ENCODE data around the gene GABPB2. TPM values are rescaled to one million over a fixed set of nuclear protein-coding genes. Genes with fewer than 3 reads are reported as not detected.

Gene GABPB2
- total and polyA plus RNA-seq, 2 of the 13 experiments (the other 11 are each of a cell fraction or from before 2014, with no cell fraction given) = 0.09 TPM; not detected in 1

- TF ChIP-seq, protein P1, sequence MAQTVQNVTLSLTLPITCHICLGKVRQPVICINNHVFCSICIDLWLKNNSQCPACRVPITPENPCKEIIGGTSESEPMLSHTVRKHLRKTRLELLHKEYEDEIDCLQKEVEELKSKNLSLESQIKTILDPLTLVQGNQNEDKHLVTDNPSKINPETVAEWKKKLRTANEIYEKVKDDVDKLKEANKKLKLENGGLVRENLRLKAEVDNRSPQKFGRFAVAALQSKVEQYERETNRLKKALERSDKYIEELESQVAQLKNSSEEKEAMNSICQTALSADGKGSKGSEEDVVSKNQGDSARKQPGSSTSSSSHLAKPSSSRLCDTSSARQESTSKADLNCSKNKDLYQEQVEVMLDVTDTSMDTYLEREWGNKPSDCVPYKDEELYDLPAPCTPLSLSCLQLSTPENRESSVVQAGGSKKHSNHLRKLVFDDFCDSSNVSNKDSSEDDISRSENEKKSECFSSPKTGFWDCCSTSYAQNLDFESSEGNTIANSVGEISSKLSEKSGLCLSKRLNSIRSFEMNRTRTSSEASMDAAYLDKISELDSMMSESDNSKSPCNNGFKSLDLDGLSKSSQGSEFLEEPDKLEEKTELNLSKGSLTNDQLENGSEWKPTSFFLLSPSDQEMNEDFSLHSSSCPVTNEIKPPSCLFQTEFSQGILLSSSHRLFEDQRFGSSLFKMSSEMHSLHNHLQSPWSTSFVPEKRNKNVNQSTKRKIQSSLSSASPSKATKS (CRISPR knock-in tag; IDR thresholded peaks at IDR 0.05) = no peak
- TF ChIP-seq ZNF446 (CRISPR knock-in tag; IDR thresholded peaks at IDR 0.05) = 0 out of 2 replicates have a peak, but pooled peaks have one; percentile 67
- no peak for TF ChIP-seq ZBTB37 (CRISPR knock-in tag; IDR thresholded peaks at IDR 0.05)
- TF ChIP-seq FOXJ3 (CRISPR knock-in tag; IDR thresholded peaks at IDR 0.05; ENCODE audit: borderline replicate concordance) = no peak
- TF ChIP-seq ZEB1 (IDR thresholded peaks at IDR 0.05; ENCODE audit: insufficient replicate concordance, low read depth) = peak; percentile 28
- TF ChIP-seq SNAPC2 (CRISPR knock-in tag; IDR thresholded peaks at IDR 0.05) = no peak
- TF ChIP-seq RFX3 (CRISPR knock-in tag; IDR thresholded peaks at IDR 0.05) = no peak
- TF ChIP-seq, protein P2, sequence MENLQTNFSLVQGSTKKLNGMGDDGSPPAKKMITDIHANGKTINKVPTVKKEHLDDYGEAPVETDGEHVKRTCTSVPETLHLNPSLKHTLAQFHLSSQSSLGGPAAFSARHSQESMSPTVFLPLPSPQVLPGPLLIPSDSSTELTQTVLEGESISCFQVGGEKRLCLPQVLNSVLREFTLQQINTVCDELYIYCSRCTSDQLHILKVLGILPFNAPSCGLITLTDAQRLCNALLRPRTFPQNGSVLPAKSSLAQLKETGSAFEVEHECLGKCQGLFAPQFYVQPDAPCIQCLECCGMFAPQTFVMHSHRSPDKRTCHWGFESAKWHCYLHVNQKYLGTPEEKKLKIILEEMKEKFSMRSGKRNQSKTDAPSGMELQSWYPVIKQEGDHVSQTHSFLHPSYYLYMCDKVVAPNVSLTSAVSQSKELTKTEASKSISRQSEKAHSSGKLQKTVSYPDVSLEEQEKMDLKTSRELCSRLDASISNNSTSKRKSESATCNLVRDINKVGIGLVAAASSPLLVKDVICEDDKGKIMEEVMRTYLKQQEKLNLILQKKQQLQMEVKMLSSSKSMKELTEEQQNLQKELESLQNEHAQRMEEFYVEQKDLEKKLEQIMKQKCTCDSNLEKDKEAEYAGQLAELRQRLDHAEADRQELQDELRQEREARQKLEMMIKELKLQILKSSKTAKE (CRISPR knock-in tag; IDR thresholded peaks at IDR 0.05; ENCODE audit: borderline replicate concordance) = peak; percentile 99
- TF ChIP-seq, protein P3, sequence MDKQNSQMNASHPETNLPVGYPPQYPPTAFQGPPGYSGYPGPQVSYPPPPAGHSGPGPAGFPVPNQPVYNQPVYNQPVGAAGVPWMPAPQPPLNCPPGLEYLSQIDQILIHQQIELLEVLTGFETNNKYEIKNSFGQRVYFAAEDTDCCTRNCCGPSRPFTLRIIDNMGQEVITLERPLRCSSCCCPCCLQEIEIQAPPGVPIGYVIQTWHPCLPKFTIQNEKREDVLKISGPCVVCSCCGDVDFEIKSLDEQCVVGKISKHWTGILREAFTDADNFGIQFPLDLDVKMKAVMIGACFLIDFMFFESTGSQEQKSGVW (CRISPR knock-in tag; IDR thresholded peaks at IDR 0.05; ENCODE audit: borderline replicate concordance) = no peak
- TF ChIP-seq GATAD2A (CRISPR knock-in tag; IDR thresholded peaks at IDR 0.05) = peak; percentile 68
- no peak for TF ChIP-seq ZBTB14 (CRISPR knock-in tag; IDR thresholded peaks at IDR 0.05)
- TF ChIP-seq JDP2 (CRISPR knock-in tag; IDR thresholded peaks at IDR 0.05; ENCODE audit: borderline replicate concordance) = no peak
- TF ChIP-seq NCOA2 (CRISPR knock-in tag; IDR thresholded peaks at IDR 0.05) = peak; percentile 41; the same call in 1 of the 2 replicates
- TF ChIP-seq ZNF484 (CRISPR knock-in tag; IDR thresholded peaks at IDR 0.05; ENCODE audit: borderline replicate concordance, low read depth) = no peak
- 0 out of 2 replicates have a peak, but pooled peaks have one; percentile 19 for TF ChIP-seq ZFP37 (CRISPR knock-in tag; IDR thresholded peaks at IDR 0.05; ENCODE audit: borderline replicate concordance)
- TF ChIP-seq ZNF143 (CRISPR knock-in tag; IDR thresholded peaks at IDR 0.05) = no peak; the same call in 1 of the 2 replicates
- no peak for TF ChIP-seq KDM6A (CRISPR knock-in tag; IDR thresholded peaks at IDR 0.05; ENCODE audit: low read depth)
- TF ChIP-seq ZNF205 (CRISPR knock-in tag; IDR thresholded peaks at IDR 0.05) = no peak
- TF ChIP-seq ZNF543 (CRISPR knock-in tag; IDR thresholded peaks at IDR 0.05) = 0 out of 2 replicates have a peak, but pooled peaks have one; percentile 67
These were observed 11.2 kb upstream of the GABPB2 start, which contains the start of gene CDC42SE1 (continued) for GRCh38 chr1:151059109-151060006.
